MM.1S (cell line): ENCODE measurements around the gene TMC2.

ENCODE experiments used
- EZH2 ChIP-seq: fragments of 300-600 bp; sonication (generic); optimal IDR thresholded peaks from 2 replicates; pipeline ENCODE3; 2017; ENCODE audit warnings: low read depth, mild to moderate bottlenecking, antibody characterized with exemption, low read length, mixed read lengths
- TF ChIP-seq, protein P1 (sequence below): fragments of 300-600 bp; sonication (generic); IDR thresholded peaks from 2 replicates; pipeline ENCODE4 v1.5.1; 2016; ENCODE audit warnings: antibody characterized with exemption, low read length, mixed read lengths

DNA sequence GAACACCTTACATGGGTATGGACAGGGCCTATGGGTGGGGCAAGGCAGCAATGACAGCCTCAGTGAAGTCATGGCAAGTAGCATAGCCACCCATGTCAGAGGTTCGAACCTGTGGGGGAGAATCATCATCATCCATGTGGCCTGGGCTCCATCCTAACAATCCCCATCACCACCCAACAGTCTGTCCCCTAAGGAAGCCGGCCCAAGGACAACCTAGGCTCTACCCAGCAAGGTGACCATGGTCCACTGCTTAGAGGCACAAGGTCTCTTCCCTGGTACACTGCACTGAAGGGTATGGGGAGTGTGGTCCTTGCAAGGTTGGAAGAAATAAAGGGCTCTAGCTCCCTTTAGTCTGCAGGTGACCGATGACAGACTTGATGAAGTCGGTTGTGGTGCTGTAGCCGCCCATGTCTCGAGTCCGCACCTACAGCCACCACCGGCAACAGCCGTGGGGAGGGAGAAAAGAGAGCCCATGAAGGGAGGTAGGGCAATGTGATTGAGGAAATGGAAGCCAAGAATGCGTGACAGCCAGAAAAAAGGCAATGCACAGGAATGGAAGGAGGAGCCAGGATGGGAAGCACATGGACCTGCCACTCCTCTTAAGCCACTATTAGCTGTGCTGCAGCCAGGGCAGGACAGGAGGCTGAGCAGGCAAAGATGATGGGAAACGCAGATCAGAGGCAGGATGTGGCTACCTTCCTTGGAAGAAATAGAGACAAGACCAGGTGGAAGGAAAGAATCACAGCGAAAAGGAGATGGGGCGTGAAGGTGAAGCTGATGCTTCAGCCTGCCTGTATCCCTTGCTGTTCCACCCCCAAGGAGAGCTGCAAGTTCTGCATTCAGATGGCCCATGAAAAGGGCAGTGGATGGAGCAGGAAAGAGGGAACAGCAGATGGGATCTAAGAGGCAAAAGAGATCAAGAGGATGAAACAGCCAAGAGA is 122.3 kb downstream of the TMC2 start:
- TF ChIP-seq, protein P1, sequence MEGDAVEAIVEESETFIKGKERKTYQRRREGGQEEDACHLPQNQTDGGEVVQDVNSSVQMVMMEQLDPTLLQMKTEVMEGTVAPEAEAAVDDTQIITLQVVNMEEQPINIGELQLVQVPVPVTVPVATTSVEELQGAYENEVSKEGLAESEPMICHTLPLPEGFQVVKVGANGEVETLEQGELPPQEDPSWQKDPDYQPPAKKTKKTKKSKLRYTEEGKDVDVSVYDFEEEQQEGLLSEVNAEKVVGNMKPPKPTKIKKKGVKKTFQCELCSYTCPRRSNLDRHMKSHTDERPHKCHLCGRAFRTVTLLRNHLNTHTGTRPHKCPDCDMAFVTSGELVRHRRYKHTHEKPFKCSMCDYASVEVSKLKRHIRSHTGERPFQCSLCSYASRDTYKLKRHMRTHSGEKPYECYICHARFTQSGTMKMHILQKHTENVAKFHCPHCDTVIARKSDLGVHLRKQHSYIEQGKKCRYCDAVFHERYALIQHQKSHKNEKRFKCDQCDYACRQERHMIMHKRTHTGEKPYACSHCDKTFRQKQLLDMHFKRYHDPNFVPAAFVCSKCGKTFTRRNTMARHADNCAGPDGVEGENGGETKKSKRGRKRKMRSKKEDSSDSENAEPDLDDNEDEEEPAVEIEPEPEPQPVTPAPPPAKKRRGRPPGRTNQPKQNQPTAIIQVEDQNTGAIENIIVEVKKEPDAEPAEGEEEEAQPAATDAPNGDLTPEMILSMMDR = no peak
- no peak for TF ChIP-seq EZH2
